ENCODE results near the gene TUBB2A. TPM values are rescaled to one million over a fixed set of nuclear protein-coding genes. Genes with fewer than 3 reads are reported as not detected.

The TUBB2A gene
- total and polyA plus RNA-seq, 10 of the 15 experiments (the other 5 are each of a cell fraction or from before 2014, with no cell fraction given): 2.2 to 49.5 (median 31.3) TPM

GRCh38 chr6:3193102-3193849 lies 35.9 kb upstream of the TUBB2A start:
- in situ Hi-C loops (cut with MboI) (no loop called here), intact Hi-C loops (cut with micrococcal nuclease; ENCODE audit: unreplicated experiment) (no loop called here)
- POLR2A ChIA-PET: interaction anchor here (0.7 kb wide), 1 partner anchor 75 kb away, joined by 8 read pairs; the partner anchor contains the start of gene BPHL
- peaks cover 11% of the 10 kb centered on the region for H3K4me1 ChIP-seq (ENCODE audit: control insufficient read depth, insufficient read depth, low read length)
- RAD21 ChIA-PET (ENCODE audit: unreplicated experiment): interaction anchor here (1.5 kb wide), 1 partner anchor 31 kb away, joined by 3 read pairs; no protein-coding TSS in a partner anchor
- 71% methylated on average over 23 of the region's 23 CpGs for WGBS (ENCODE audit: insufficient coverage, insufficient replicate concordance, low lambda C conversion rate, missing lambda C conversion rate)
- SMC1A ChIA-PET (ENCODE audit: uncharacterized antibody, unreplicated experiment): interaction anchor here (1.4 to 2.7 kb wide), 2 partner anchors 19 to 53 kb away, joined by 3 to 10 read pairs; no protein-coding TSS in a partner anchor
- H3K27ac ChIP-seq (ENCODE audit: control insufficient read depth, insufficient read depth): no peak overlapping the region
- no TSS peak for BruUV-seq (replicated peaks)
- H3K79me2 ChIP-seq (ENCODE audit: control insufficient read depth, insufficient read depth, low read length): no peaks in the 10 kb centered on the region
- H3K4me3 ChIP-seq: no peak overlapping the region
- FAIRE-seq (no peak), ATAC-seq (no peak), DNase-seq (ENCODE audit: low read depth, low spot score) (no peak)
- peak overlapping the region; percentile 19; the same call in 1 of the 2 replicates for H2AFZ ChIP-seq (ENCODE audit: control insufficient read depth, low read depth, low read length)
- H3K36me3 ChIP-seq (ENCODE audit: control insufficient read depth in 2 of 2, insufficient read depth in 2 of 2, low read length in 1 of 2): no peaks in the 10 kb centered on the region
- TF ChIP-seq RBBP5 (conservative IDR thresholded peaks at IDR 0.05) (no peak), ZNF592 (IDR thresholded peaks at IDR 0.05) (no peak), TAF1 (IDR thresholded peaks at IDR 0.05; ENCODE audit: borderline replicate concordance, low read depth, low read length) (no peak), SIX5 (IDR thresholded peaks at IDR 0.05; ENCODE audit: low read depth, low read length, severe bottlenecking) (no peak), SIN3A (IDR thresholded peaks at IDR 0.05; ENCODE audit: low read depth, low read length) (no peak), CHD1 (IDR thresholded peaks at IDR 0.05; ENCODE audit: low read depth, low read length) (no peak), ZBED1 (IDR thresholded peaks at IDR 0.05; ENCODE audit: borderline replicate concordance) (no peak), RELA (IDR thresholded peaks at IDR 0.05; ENCODE audit: borderline replicate concordance, partially characterized antibody) (no peak), DPF2 (IDR thresholded peaks at IDR 0.05) (no peak), ZZZ3 (IDR thresholded peaks at IDR 0.05; ENCODE audit: control insufficient read depth, insufficient read length, low read depth) (no peak), SMARCA5 (IDR thresholded peaks at IDR 0.05) (no peak), STAT3 (IDR thresholded peaks at IDR 0.05; ENCODE audit: low read depth, low read length) (no peak), KLF5 (IDR thresholded peaks at IDR 0.05; ENCODE audit: partially characterized antibody) (no peak), BHLHE40 (IDR thresholded peaks at IDR 0.05; ENCODE audit: borderline replicate concordance in 1 of 2, low read depth in 2 of 2, low read length in 1 of 2) (no peak)
- no peak overlapping the region for H3K9ac ChIP-seq (ENCODE audit: control insufficient read depth, insufficient read depth, low read length)
- H3K27me3 ChIP-seq (replicated peaks in 1 of 2; ENCODE audit: control insufficient read depth in 2 of 2, insufficient read depth in 2 of 2, low read length in 1 of 2): no peaks in the 10 kb centered on the region
- no peaks in the 10 kb centered on the region; the same call in 2 of the 3 replicates for H3K9me3 ChIP-seq (replicated peaks; ENCODE audit: control insufficient read depth, insufficient read depth, low read length)
- no peak overlapping the region for H3K4me2 ChIP-seq (ENCODE audit: control insufficient read depth, insufficient read depth)
- H4K20me1 ChIP-seq (ENCODE audit: control insufficient read depth, insufficient read depth): no peaks in the 10 kb centered on the region
- CTCF ChIA-PET: interaction anchor here (1.0 kb wide), 1 partner anchor 82 kb away, joined by 3 read pairs; no protein-coding TSS in a partner anchor

Data from GM12878 (cell line).